Left kidney (tissue), 8 donors: ENCODE results near the gene MAGEB5. TPM values are rescaled to one million over a fixed set of nuclear protein-coding genes. Genes with fewer than 3 reads are reported as not detected.
"Not testable (repeated sequence)": the region's sequence is repeated elsewhere in the genome, so short reads cannot be mapped to it uniquely, and the experiment has no call there.

Source experiments
- DNase-seq: peaks from one replicate; pipeline ENCODE4 v3.0.0-alpha.2; 2013
- long read RNA-seq, 8 donors: transcript quantifications; one replicate each; lab custom pipeline, GENCODE V29; 2026
- polyA plus RNA-seq: library from polyadenylated mRNA; unstranded; fragments of 120-200 nt; gene quantifications from one replicate; pipeline ENCODE4 v1.2.1, GENCODE V29; 2013; ENCODE audit not compliant: insufficient read length

MAGEB5 gene, protein sequence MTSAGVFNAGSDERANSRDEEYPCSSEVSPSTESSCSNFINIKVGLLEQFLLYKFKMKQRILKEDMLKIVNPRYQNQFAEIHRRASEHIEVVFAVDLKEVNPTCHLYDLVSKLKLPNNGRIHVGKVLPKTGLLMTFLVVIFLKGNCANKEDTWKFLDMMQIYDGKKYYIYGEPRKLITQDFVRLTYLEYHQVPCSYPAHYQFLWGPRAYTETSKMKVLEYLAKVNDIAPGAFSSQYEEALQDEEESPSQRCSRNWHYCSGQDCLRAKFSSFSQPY
- not detected for polyA plus RNA-seq
- long read RNA-seq, donor 1, result 0 reads
- long read RNA-seq, donor 2, result 0 reads
- long read RNA-seq, donor 3, result 0 reads
- long read RNA-seq, donor 4, result 0 reads
- long read RNA-seq, donor 5, result 0 reads
- long read RNA-seq, donor 6, result 0 reads
- long read RNA-seq, donor 7, result 0 reads
- long read RNA-seq, donor 8, result 0 reads

DNA sequence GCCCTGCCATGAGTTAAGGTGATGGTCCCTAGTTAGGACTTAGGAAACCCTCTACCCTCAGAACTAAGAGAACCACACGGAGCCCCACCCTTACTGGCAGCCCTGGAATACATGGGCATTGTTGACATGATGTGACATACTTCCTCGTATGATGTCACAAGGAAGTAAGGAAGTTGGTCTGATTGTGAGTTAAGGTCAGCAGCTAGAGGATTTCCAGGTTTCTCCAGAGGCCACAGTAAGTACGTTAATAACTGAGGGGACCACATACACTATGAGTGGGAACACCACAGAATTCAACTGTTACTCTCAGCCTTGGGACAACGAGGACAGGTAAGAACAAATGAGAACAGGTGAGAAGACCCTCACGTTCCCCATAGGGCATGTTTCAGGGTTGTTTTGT is at the start of gene MAGEB5:
Gene MAGEB5 (plus strand): TSS at position 301 of the 400 bp plus-strand sequence. CDS start 1,133 bp downstream, outside the sequence.
- DNase-seq, result no peak

DNA sequence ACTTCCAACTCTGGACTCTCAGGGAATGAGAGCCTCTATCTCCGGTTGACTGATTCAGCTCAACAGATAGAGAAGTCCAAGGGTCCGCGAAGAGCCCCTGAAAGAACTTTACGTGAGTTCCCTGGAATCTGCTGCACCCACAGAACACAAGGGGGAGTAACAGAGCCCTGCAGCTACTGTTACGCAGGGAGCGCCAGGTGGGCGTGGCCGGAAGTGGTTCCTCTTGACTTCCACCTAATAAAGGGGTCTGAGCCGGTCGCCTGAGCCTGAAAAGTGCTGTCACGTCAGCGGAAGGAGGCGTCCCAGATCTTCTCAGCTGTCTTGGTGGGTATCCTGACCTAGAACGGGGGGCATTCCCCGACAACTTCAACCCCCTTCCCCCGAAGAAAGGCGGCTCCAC is 23.8 kb upstream of the MAGEB5 start, which contains the start of gene MAGEB6:
Gene MAGEB6 (plus strand): TSS at position 237 of the 400 bp plus-strand sequence. CDS start 1,407 bp downstream, outside the sequence.
- no peak for DNase-seq

- no peak for DNase-seq
Measured at GRCh38 chrX:26203561-26203960, 12.4 kb upstream of the MAGEB5 start.

DNA sequence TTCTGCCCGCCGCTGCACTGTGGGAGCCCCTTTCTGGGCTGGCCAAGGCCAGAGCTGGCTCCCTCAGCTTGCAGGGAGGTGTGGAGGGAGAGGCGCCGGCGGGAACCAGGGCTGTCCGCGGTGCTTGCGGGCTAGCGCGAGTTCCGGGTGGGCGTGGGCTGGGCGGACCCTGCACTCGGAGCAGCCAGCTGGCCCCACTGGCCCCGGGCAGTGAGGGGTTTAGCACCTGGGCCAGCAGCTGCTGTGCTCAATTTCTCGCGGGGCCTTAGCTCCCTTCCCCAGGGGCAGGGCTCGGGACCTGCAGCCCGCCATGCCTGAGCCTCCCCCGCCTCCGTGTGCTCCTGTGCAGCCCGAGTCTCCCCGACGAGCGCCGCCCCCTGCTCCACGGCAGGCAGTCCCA is 11.3 kb upstream of the MAGEB5 start:
- DNase-seq, result not testable (repeated sequence)

GRCh38 chrX:26208012-26208411 is 8.0 kb upstream of the MAGEB5 start:
- DNase-seq, result no peak

DNA sequence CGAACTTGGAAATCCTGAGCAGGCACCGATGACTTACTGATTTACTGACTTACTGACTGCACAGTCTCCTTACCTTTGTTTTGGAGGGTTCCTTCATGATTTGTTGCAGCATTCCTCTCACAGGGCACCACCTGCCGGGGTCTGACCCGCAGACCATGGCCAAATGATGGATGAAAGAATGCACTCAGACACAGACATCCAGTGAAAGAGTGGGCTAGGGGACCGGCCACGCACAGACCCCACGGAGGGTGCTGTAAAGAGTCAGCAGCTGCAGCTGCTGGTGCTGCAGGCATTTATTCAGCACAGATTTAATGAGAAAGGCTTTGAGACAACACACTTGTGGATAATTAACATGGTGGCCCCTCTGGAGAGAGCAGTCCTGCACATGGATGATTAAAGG is 3.4 kb downstream of the MAGEB5 start:
- DNase-seq, result no peak

DNA sequence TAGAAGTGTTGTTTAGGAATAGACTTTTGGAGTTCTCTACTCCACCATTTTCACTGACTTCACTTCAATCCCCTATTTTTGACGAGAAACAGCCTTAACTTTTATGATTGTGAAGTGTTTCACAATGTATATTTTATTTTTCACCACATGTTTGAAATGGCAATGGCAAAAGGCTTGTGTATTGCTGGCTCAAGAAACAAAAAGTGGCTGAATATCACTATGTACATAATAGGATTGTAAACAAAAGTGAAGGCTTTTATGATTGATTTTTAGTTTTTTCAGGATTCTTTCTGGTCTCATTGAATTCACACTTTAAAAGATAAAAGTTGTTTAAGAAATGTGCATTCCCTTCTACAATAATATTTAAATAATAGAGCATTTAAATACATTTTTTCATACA is 18.2 kb downstream of the MAGEB5 start:
- DNase-seq, result no peak

GRCh38 chrX:26253526-26253925 is 37.6 kb downstream of the MAGEB5 start:
- DNase-seq, result no peak

GRCh38 chrX:26254436-26254835 is 38.5 kb downstream of the MAGEB5 start:
- DNase-seq, result no peak

DNA sequence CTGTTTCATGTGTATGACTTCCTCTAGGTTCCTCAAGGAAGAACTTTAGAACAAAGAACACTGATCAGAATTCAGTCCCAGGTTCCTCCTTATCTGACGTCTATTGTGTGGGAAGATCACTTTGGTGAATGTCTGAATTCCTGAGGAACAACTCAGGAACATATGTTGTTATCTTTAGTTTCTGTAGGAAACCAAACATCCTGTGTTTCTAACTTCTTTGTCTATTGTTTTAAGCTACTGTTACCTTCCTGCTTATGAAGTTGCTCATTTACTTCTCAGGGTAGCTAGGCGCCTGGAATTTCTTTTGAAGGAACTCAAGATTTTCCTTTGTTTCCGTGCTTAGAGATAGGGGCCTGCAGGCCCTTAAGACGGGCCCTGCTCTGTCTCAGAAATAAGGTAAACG is 46.2 kb downstream of the MAGEB5 start:
- DNase-seq, result no peak

Other genes with a start within 250 kb of the MAGEB5 start
- gene MAGEB18, start 77.8 kb upstream of the MAGEB5 start, polyA plus RNA-seq, result not detected
- not detected for gene MAGEB6B, start 55.6 kb upstream of the MAGEB5 start, polyA plus RNA-seq
- gene MAGEB6, start 23.7 kb upstream of the MAGEB5 start, polyA plus RNA-seq, result not detected